ENCODE measurements around the gene WAS. TPM values are rescaled to one million over a fixed set of nuclear protein-coding genes. Genes with fewer than 3 reads are reported as not detected.

The WAS gene

Small RNA genes lying within 50 kb of the gene (small RNA-seq; reads per million reads assigned to genes)
- not detected for gene RNU6-1056P (ENCODE audit: insufficient read depth)

Data from mesendoderm (in vitro differentiated cells).